CD4-positive, alpha-beta T cell treated with Interleukin-15 for 4 hours (primary cell): ENCODE results near the gene SEPTIN10.
A peak's percentile ranks its signal among the peaks of the same experiment; 100 is the strongest.
"Not testable (repeated sequence)": the region's sequence is repeated elsewhere in the genome, so short reads cannot be mapped to it uniquely, and the experiment has no call there.

ENCODE experiments used
- DNase-seq: peaks from one replicate; pipeline ENCODE4 v3.0.0-alpha.2; 2020; ENCODE audit warnings: low spot score

SEPTIN10 gene

GRCh38 chr2:109613922-109614714 lies at the start of gene SEPTIN10, which contains the start of gene SOWAHC:
SEPTIN10 (minus strand) TSS chr2:109613966; CDS start chr2:109613827, 139 bp downstream.
SOWAHC (plus strand) TSS chr2:109614364; CDS start chr2:109614490, 126 bp downstream.
- DNase-seq = peak; percentile 69

- no peak for DNase-seq
Measured at GRCh38 chr2:109662889-109663288, 49.1 kb upstream of the SEPTIN10 start.

- no peak for DNase-seq
Measured at GRCh38 chr2:109660046-109660860, 46.5 kb upstream of the SEPTIN10 start.

- no peak for DNase-seq
Measured at GRCh38 chr2:109659396-109660045, 45.8 kb upstream of the SEPTIN10 start.

GRCh38 chr2:109655287-109655686 lies 41.5 kb upstream of the SEPTIN10 start:
- DNase-seq = no peak

- no peak for DNase-seq
Measured at GRCh38 chr2:109654326-109655050, 40.7 kb upstream of the SEPTIN10 start.

GRCh38 chr2:109649736-109650695 lies 36.2 kb upstream of the SEPTIN10 start:
- DNase-seq = no peak

- DNase-seq = no peak
Measured at GRCh38 chr2:109648041-109648527, 34.3 kb upstream of the SEPTIN10 start.

GRCh38 chr2:109647636-109648035 lies 33.9 kb upstream of the SEPTIN10 start:
- DNase-seq = no peak

- no peak for DNase-seq
Measured at GRCh38 chr2:109646961-109647360, 33.2 kb upstream of the SEPTIN10 start.

GRCh38 chr2:109645412-109646184 lies 31.8 kb upstream of the SEPTIN10 start:
- DNase-seq = no peak

- DNase-seq = no peak
Measured at GRCh38 chr2:109644571-109645275, 31.0 kb upstream of the SEPTIN10 start.

- not testable (repeated sequence) for DNase-seq
Measured at GRCh38 chr2:109640000-109640399, 26.2 kb upstream of the SEPTIN10 start.

GRCh38 chr2:109638795-109639194 lies 25.0 kb upstream of the SEPTIN10 start:
- no peak for DNase-seq

GRCh38 chr2:109637749-109638570 lies 24.2 kb upstream of the SEPTIN10 start:
- DNase-seq = no peak

GRCh38 chr2:109636317-109636716 lies 22.6 kb upstream of the SEPTIN10 start:
- no peak for DNase-seq

GRCh38 chr2:109635426-109636304 lies 21.9 kb upstream of the SEPTIN10 start:
- DNase-seq = no peak
